ENCODE measurements around the gene MSANTD7. TPM values are rescaled to one million over a fixed set of nuclear protein-coding genes. Genes with fewer than 3 reads are reported as not detected.

MSANTD7 gene
- total RNA-seq, 1 experiment from 2014 or later: 14.7 TPM

- no peak for DNase-seq (ENCODE audit: low read depth)
Measured at GRCh38 chr10:14880229-14880628, 42.1 kb downstream of the MSANTD7 start.

GRCh38 chr10:14884082-14884481 lies 46.0 kb downstream of the MSANTD7 start:
- DNase-seq (ENCODE audit: low read depth): no peak

Other genes with a start within 250 kb of the MSANTD7 start
- 14.3 and 15.6 TPM in 2 replicates for gene FAM107B, start 63.4 kb upstream of the MSANTD7 start, total RNA-seq (2014; rRNA removed; shearing (Covaris generic))
- gene CDNF, start 269 bp upstream of the MSANTD7 start, total RNA-seq (2014; rRNA removed; shearing (Covaris generic)): not detected in 2 replicates
- gene HSPA14, start within 50 bp of the MSANTD7 start, total RNA-seq (2014; rRNA removed; shearing (Covaris generic)): 39.9 and 51.2 TPM in 2 replicates
- 29.0 and 35.7 TPM in 2 replicates for gene SUV39H2, start 40.6 kb downstream of the MSANTD7 start, total RNA-seq (2014; rRNA removed; shearing (Covaris generic))
- gene DCLRE1C, start 115.8 kb downstream of the MSANTD7 start, total RNA-seq (2014; rRNA removed; shearing (Covaris generic)): 9.9 and 10.2 TPM in 2 replicates
- not detected in 2 replicates for gene MEIG1, start 121.1 kb downstream of the MSANTD7 start, total RNA-seq (2014; rRNA removed; shearing (Covaris generic))
- gene OLAH, start 205.6 kb downstream of the MSANTD7 start, total RNA-seq (2014; rRNA removed; shearing (Covaris generic)): not detected in 2 replicates

Data from Daoy (cell line).